Natural killer cell treated with Interleukin-12 subunit alpha and Interleukin-12 subunit beta and Interleukin-15 and Interleukin-18, amount 100 ng/mL, for 72 hours (primary cell): ENCODE results near the gene NLGN3. TPM values are rescaled to one million over a fixed set of nuclear protein-coding genes. Genes with fewer than 3 reads are reported as not detected.
A peak's percentile ranks its signal among the peaks of the same experiment; 100 is the strongest.
"Not testable (repeated sequence)": the region's sequence is repeated elsewhere in the genome, so short reads cannot be mapped to it uniquely, and the experiment has no call there.

ENCODE experiments used
- ATAC-seq, 2 donors: fragments of 150-1000 bp; cut with Tn5 transposase in 1 of 2; sonication (Bioruptor Pico), chemical (Tn5 transposase) in 1 of 2; 2 replicates each; pipeline ENCODE4 v1.10.0; 2021
- DNase-seq: peaks from one replicate; pipeline ENCODE4 v3.0.0; 2022; ENCODE audit warnings: low spot score
- H3K27ac Mint-ChIP-seq, 2 donors: 1 replicate in 1 of 2; 2 replicates in 1 of 2; pipeline ENCODE4 v1.8.0; 2022; ENCODE audit warnings: mixed read lengths in 2 of 2, mild to moderate bottlenecking in 1 of 2, moderate library complexity in 1 of 2
- H3K27me3 Mint-ChIP-seq, 2 donors: 1 replicate in 1 of 2; 2 replicates in 1 of 2; pipeline ENCODE4 v1.8.0; 2022; ENCODE audit warnings: mixed read lengths in 2 of 2
- H3K36me3 Mint-ChIP-seq: one replicate; pipeline ENCODE4 v1.8.0; 2022; ENCODE audit warnings: mixed read lengths
- H3K4me1 Mint-ChIP-seq, 2 donors: 1 replicate in 1 of 2; 2 replicates in 1 of 2; pipeline ENCODE4 v1.8.0; 2022; ENCODE audit warnings: low read depth in 2 of 2, mixed read lengths in 2 of 2, mild to moderate bottlenecking in 1 of 2
- H3K4me3 Mint-ChIP-seq: one replicate; pipeline ENCODE4 v1.8.0; 2022; ENCODE audit warnings: mixed read lengths
- H3K9me3 Mint-ChIP-seq: 2 replicates; pipeline ENCODE4 v1.8.0; 2022; ENCODE audit warnings: mixed read lengths
- total RNA-seq, 2 donors: library from RNA; stranded (reverse); gene quantifications; one replicate each; pipeline ENCODE4 v1.2.3, GENCODE V29; 2022

The NLGN3 gene
- total RNA-seq, 2 donors from 2014 or later: 0.78 to 1.6 TPM

GRCh38 chrX:71167031-71167781, 22.6 kb downstream of the NLGN3 start:
- no peak for ATAC-seq
- Mint-ChIP-seq H3K4me3 (no peak overlapping the region), H3K4me1 (peaks cover 0 to 4% of the 10 kb centered on the region in 2 donors), H3K9me3 (no peaks in the 10 kb centered on the region), H3K36me3 (no peaks in the 10 kb centered on the region), H3K27me3 (peaks cover 0 to 3% of the 10 kb centered on the region in 2 donors), H3K27ac (no peak overlapping the region)
- no peak for DNase-seq

- DNase-seq: no peak
- H3K9me3 Mint-ChIP-seq: no peaks in the 10 kb centered on the region
- H3K36me3 Mint-ChIP-seq: no peaks in the 10 kb centered on the region
- no peak overlapping the region for H3K27ac Mint-ChIP-seq
- peaks cover 0 to 4% of the 10 kb centered on the region in 2 donors for H3K4me1 Mint-ChIP-seq
- ATAC-seq: no peak
- no peak overlapping the region for H3K4me3 Mint-ChIP-seq
- peaks cover 0 to 3% of the 10 kb centered on the region in 2 donors for H3K27me3 Mint-ChIP-seq
Measured at GRCh38 chrX:71168134-71168533, 23.5 kb downstream of the NLGN3 start.

- DNase-seq: no peak
- H3K4me3 Mint-ChIP-seq: no peak overlapping the region
- H3K27me3 Mint-ChIP-seq: peaks cover 0 to 7% of the 10 kb centered on the region in 2 donors
- peak overlapping the region in 1 of 2 donors; percentile 35 for H3K27ac Mint-ChIP-seq
- H3K4me1 Mint-ChIP-seq: peaks cover 0 to 6% of the 10 kb centered on the region in 2 donors
- H3K36me3 Mint-ChIP-seq: no peaks in the 10 kb centered on the region
- no peaks in the 10 kb centered on the region for H3K9me3 Mint-ChIP-seq
- no peak for ATAC-seq
Measured at GRCh38 chrX:71169586-71169985, 24.9 kb downstream of the NLGN3 start.

GRCh38 chrX:71170660-71171059, 26.0 kb downstream of the NLGN3 start:
- no peak for DNase-seq
- Mint-ChIP-seq H3K27me3 (peaks cover 0 to 7% of the 10 kb centered on the region in 2 donors), H3K36me3 (no peaks in the 10 kb centered on the region), H3K4me3 (no peak overlapping the region), H3K4me1 (peaks cover 0 to 6% of the 10 kb centered on the region in 2 donors), H3K9me3 (no peaks in the 10 kb centered on the region), H3K27ac (no peak overlapping the region)
- no peak for ATAC-seq

- no peak overlapping the region for H3K27ac Mint-ChIP-seq
- H3K36me3 Mint-ChIP-seq: no peaks in the 10 kb centered on the region
- H3K4me3 Mint-ChIP-seq: no peak overlapping the region
- peak; percentile 52 for DNase-seq
- ATAC-seq: no peak
- no peaks in the 10 kb centered on the region for H3K9me3 Mint-ChIP-seq
- peaks cover 0 to 6% of the 10 kb centered on the region in 2 donors for H3K4me1 Mint-ChIP-seq
- H3K27me3 Mint-ChIP-seq: peaks cover 0 to 7% of the 10 kb centered on the region in 2 donors
Measured at GRCh38 chrX:71171110-71171801, 26.6 kb downstream of the NLGN3 start.

GRCh38 chrX:71173440-71173839, 28.8 kb downstream of the NLGN3 start:
- ATAC-seq: no peak

GRCh38 chrX:71174795-71175194, 30.2 kb downstream of the NLGN3 start:
- ATAC-seq (no peak), DNase-seq (no peak)
- no peaks in the 10 kb centered on the region for H3K9me3 Mint-ChIP-seq
- H3K4me3 Mint-ChIP-seq: no peak overlapping the region
- peaks cover 0 to 6% of the 10 kb centered on the region in 2 donors for H3K4me1 Mint-ChIP-seq
- H3K36me3 Mint-ChIP-seq: no peaks in the 10 kb centered on the region
- peaks cover 0 to 7% of the 10 kb centered on the region in 2 donors for H3K27me3 Mint-ChIP-seq
- H3K27ac Mint-ChIP-seq: no peak overlapping the region

More at GRCh38 chrX:71173440-71173839, 28.8 kb downstream of the NLGN3 start:
- Mint-ChIP-seq H3K4me3 (no peak overlapping the region), H3K36me3 (no peaks in the 10 kb centered on the region), H3K4me1 (peaks cover 0 to 6% of the 10 kb centered on the region in 2 donors), H3K27me3 (peaks cover 0 to 7% of the 10 kb centered on the region in 2 donors), H3K27ac (no peak overlapping the region), H3K9me3 (no peaks in the 10 kb centered on the region)
- DNase-seq: no peak

GRCh38 chrX:71175531-71175930, 30.9 kb downstream of the NLGN3 start:
- H3K4me3 Mint-ChIP-seq: no peak overlapping the region
- no peaks in the 10 kb centered on the region for H3K36me3 Mint-ChIP-seq
- H3K27ac Mint-ChIP-seq: no peak overlapping the region
- no peaks in the 10 kb centered on the region for H3K9me3 Mint-ChIP-seq
- H3K4me1 Mint-ChIP-seq: peaks cover 0 to 6% of the 10 kb centered on the region in 2 donors
- DNase-seq (no peak), ATAC-seq (no peak)
- peaks cover 0 to 7% of the 10 kb centered on the region in 2 donors for H3K27me3 Mint-ChIP-seq

GRCh38 chrX:71177327-71177726, 32.7 kb downstream of the NLGN3 start:
- H3K27ac Mint-ChIP-seq: no peak overlapping the region
- no peak for DNase-seq
- H3K4me3 Mint-ChIP-seq: no peak overlapping the region

GRCh38 chrX:71178908-71179307, 34.3 kb downstream of the NLGN3 start:
- Mint-ChIP-seq H3K4me1 (peaks cover 0 to 3% of the 10 kb centered on the region in 2 donors), H3K4me3 (no peak overlapping the region), H3K36me3 (no peaks in the 10 kb centered on the region), H3K9me3 (no peaks in the 10 kb centered on the region), H3K27ac (no peak overlapping the region), H3K27me3 (peaks cover 0 to 4% of the 10 kb centered on the region in 2 donors)
- DNase-seq (peak; percentile 69), ATAC-seq (peak in 1 of 2 donors; percentile 59)

More at GRCh38 chrX:71177327-71177726, 32.7 kb downstream of the NLGN3 start:
- Mint-ChIP-seq H3K4me1 (peaks cover 0 to 6% of the 10 kb centered on the region in 2 donors), H3K27me3 (peaks cover 0 to 4% of the 10 kb centered on the region in 2 donors), H3K9me3 (no peaks in the 10 kb centered on the region), H3K36me3 (no peaks in the 10 kb centered on the region)
- no peak for ATAC-seq

- not testable (repeated sequence) for DNase-seq, H3K36me3 Mint-ChIP-seq, H3K4me1 Mint-ChIP-seq, ATAC-seq, H3K9me3 Mint-ChIP-seq, H3K27me3 Mint-ChIP-seq
- peak overlapping the region; percentile 50 to 56 for H3K27ac Mint-ChIP-seq
- peak overlapping the region; percentile 15 for H3K4me3 Mint-ChIP-seq
Measured at GRCh38 chrX:71180579-71181265, 36.1 kb downstream of the NLGN3 start.

GRCh38 chrX:71181558-71181909, 36.9 kb downstream of the NLGN3 start:
- H3K27me3 Mint-ChIP-seq: no peaks in the 10 kb centered on the region
- ATAC-seq (peak; percentile 46 to 71), DNase-seq (peak; percentile 67)
- peaks cover 0 to 3% of the 10 kb centered on the region in 2 donors for H3K4me1 Mint-ChIP-seq
- H3K36me3 Mint-ChIP-seq: no peaks in the 10 kb centered on the region
- peak overlapping the region; percentile 86 for H3K4me3 Mint-ChIP-seq
- peak overlapping the region; percentile 93 to 97 for H3K27ac Mint-ChIP-seq
- no peaks in the 10 kb centered on the region for H3K9me3 Mint-ChIP-seq

- Mint-ChIP-seq H3K4me3 (peak overlapping the region; percentile 86), H3K36me3 (no peaks in the 10 kb centered on the region), H3K27ac (peak overlapping the region; percentile 93 to 97), H3K4me1 (peaks cover 0 to 3% of the 10 kb centered on the region in 2 donors), H3K9me3 (no peaks in the 10 kb centered on the region), H3K27me3 (no peaks in the 10 kb centered on the region)
- peak; percentile 90 for DNase-seq
- ATAC-seq: peak; percentile 94 to 96
Measured at GRCh38 chrX:71181910-71182799, 37.5 kb downstream of the NLGN3 start.
